ENCODE data around the gene BLACAT1. TPM values are rescaled to one million over a fixed set of nuclear protein-coding genes. Genes with fewer than 3 reads are reported as not detected.

BLACAT1 gene
- total and polyA plus RNA-seq, 4 donors, result 0.35 to 0.74 (median 0.58) TPM

- no peaks in the 10 kb centered on the region for H3K36me3 ChIP-seq (ENCODE audit: control insufficient read depth in 4 of 4, insufficient read depth in 4 of 4, low read length in 4 of 4)
- WGBS, 2 donors, result 18 to 22% methylated on average over 11 to 13 of the region's 13 CpGs
- H3K9ac ChIP-seq (ENCODE audit: insufficient read depth in 1 of 2, low read length in 2 of 2), result no peak overlapping the region
- H3K27me3 ChIP-seq (ENCODE audit: control insufficient read depth in 3 of 3, insufficient read depth in 3 of 3, low read length in 2 of 3), result peaks cover 0 to 8% (median 0%) of the 10 kb centered on the region in 3 donors
- DNase-seq, result no peak
- no peak overlapping the region for H3K27ac ChIP-seq (ENCODE audit: low read depth in 1 of 2, low read length in 1 of 2)
- no peak for ATAC-seq (ENCODE audit: insufficient read depth, low FRiP score)
- no peak for TF ChIP-seq CTCF (IDR thresholded peaks at IDR 0.05; ENCODE audit: control extremely low read depth, extremely low read depth)
- H3K9me3 ChIP-seq (ENCODE audit: control insufficient read depth in 4 of 4, insufficient read depth in 3 of 4, low read length in 3 of 4), result peaks cover 0 to 6% (median 2%) of the 10 kb centered on the region in 4 donors
- no peaks in the 10 kb centered on the region for H3K4me1 ChIP-seq (ENCODE audit: control insufficient read depth in 5 of 5, insufficient read depth in 5 of 5, low read length in 5 of 5)
- no peak overlapping the region for H3K4me3 ChIP-seq
Measured at GRCh38 chr1:205472737-205473441, 17.0 kb upstream of the BLACAT1 start.

DNA sequence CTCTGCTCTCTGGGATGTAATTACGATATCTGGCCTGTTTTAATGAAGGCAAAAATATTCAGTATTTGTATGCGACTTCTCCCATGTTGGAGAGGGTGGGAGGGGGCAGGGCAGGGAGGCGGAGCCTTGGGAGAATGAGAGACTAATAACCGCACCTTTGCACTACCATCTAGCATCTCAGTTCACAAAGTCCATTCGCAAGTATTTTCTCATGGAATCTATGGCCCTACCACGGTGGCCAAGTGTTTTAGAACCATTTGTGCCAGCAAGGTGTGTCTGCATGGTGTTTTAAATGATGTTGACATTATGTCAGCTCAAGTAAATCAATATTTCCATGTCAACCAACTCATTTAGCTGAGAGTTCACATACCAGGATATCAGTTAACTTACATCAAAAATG is 14.3 kb upstream of the BLACAT1 start:
- H3K27me3 ChIP-seq (ENCODE audit: control insufficient read depth in 3 of 3, insufficient read depth in 3 of 3, low read length in 2 of 3), result peaks cover 0 to 8% (median 0%) of the 10 kb centered on the region in 3 donors
- H3K9ac ChIP-seq (ENCODE audit: insufficient read depth in 1 of 2, low read length in 2 of 2), result no peak overlapping the region
- no peaks in the 10 kb centered on the region for H3K36me3 ChIP-seq (ENCODE audit: control insufficient read depth in 4 of 4, insufficient read depth in 4 of 4, low read length in 4 of 4)
- no peak overlapping the region for H3K27ac ChIP-seq (ENCODE audit: low read depth in 1 of 2, low read length in 1 of 2)
- H3K4me1 ChIP-seq (ENCODE audit: control insufficient read depth in 5 of 5, insufficient read depth in 5 of 5, low read length in 5 of 5), result no peaks in the 10 kb centered on the region
- ATAC-seq (ENCODE audit: insufficient read depth, low FRiP score), result no peak
- TF ChIP-seq CTCF (IDR thresholded peaks at IDR 0.05; ENCODE audit: control extremely low read depth, extremely low read depth), result no peak
- peaks cover 0 to 6% (median 2%) of the 10 kb centered on the region in 4 donors for H3K9me3 ChIP-seq (ENCODE audit: control insufficient read depth in 4 of 4, insufficient read depth in 3 of 4, low read length in 3 of 4)
- H3K4me3 ChIP-seq, result no peak overlapping the region
- DNase-seq, result no peak
- 85 to 88% methylated on average over 6 of the region's 6 CpGs for WGBS, 2 donors

GRCh38 chr1:205466595-205467220 is 10.9 kb upstream of the BLACAT1 start:
- H3K9ac ChIP-seq (ENCODE audit: insufficient read depth in 1 of 2, low read length in 2 of 2), result no peak overlapping the region
- peaks cover 0 to 5% (median 0%) of the 10 kb centered on the region in 3 donors for H3K27me3 ChIP-seq (ENCODE audit: control insufficient read depth in 3 of 3, insufficient read depth in 3 of 3, low read length in 2 of 3)

More at GRCh38 chr1:205466595-205467220, 10.9 kb upstream of the BLACAT1 start:
- Histone ChIP-seq H3K9me3 (ENCODE audit: control insufficient read depth in 4 of 4, insufficient read depth in 3 of 4, low read length in 3 of 4) (no peaks in the 10 kb centered on the region), H3K27ac (ENCODE audit: low read depth in 1 of 2, low read length in 1 of 2) (no peak overlapping the region), H3K4me3 (no peak overlapping the region), H3K4me1 (ENCODE audit: control insufficient read depth in 5 of 5, insufficient read depth in 5 of 5, low read length in 5 of 5) (no peaks in the 10 kb centered on the region), H3K36me3 (ENCODE audit: control insufficient read depth in 4 of 4, insufficient read depth in 4 of 4, low read length in 4 of 4) (no peaks in the 10 kb centered on the region)
- DNase-seq (no peak), ATAC-seq (ENCODE audit: insufficient read depth, low FRiP score) (no peak)
- WGBS, 2 donors, result 56% methylated on average over 7 of the region's 7 CpGs
- TF ChIP-seq CTCF (IDR thresholded peaks at IDR 0.05; ENCODE audit: control extremely low read depth, extremely low read depth), result no peak

All from lung (tissue), 12 donors.